NCI-H1417 treated with DMSO at 0.1 percent for 48 hours (cell line): ENCODE measurements around the gene KCNG2.

ENCODE experiments used
- DNase-seq: peaks from one replicate; lab custom pipeline; 2025; lab: John Stamatoyannopoulos, UW

The KCNG2 gene

GRCh38 chr18:79887181-79888000, 89.7 kb downstream of the KCNG2 start:
- no peak for DNase-seq

DNA sequence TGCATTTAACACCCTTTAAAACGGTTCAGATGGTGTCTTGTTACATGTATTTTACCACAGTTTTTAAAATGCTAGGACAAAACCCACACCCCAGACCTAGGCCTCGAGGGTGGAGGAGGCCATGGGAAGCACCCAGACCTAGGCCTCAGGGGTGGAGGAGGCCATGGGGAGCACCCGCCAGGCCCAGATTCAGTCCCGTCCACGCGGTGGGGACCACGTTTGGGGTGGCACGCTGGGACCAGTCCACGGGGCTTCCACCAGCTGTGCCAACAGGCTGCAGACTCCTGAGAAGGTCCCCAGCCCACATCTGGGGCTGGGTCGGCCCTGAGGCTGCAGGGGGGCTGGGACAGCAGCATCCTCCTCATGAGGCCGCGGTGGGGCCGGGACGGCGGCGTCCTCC, 90.3 kb downstream of the KCNG2 start:
- no peak for DNase-seq

- no peak for DNase-seq
Observed at GRCh38 chr18:79889569-79889968, 91.8 kb downstream of the KCNG2 start.

DNA sequence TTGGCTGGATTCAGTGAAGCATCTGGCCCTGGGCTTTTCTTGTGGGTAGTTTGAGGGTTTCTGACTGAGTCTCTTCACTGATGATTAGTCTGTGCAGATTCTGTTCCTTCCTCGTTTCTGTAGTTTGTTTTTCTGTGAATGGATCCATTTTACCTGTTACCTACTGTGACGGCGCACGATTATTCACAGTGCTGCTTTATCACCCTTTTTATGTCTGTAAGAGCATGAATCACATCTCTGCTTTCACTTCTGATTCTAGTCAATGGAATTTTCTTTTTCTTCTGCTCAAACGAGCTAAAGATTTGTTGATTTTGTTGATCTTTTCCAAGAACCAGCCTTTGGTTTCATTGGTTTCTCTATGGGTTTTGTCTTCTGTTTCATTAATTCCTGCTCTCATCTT, 92.9 kb downstream of the KCNG2 start:
- DNase-seq: no peak

DNA sequence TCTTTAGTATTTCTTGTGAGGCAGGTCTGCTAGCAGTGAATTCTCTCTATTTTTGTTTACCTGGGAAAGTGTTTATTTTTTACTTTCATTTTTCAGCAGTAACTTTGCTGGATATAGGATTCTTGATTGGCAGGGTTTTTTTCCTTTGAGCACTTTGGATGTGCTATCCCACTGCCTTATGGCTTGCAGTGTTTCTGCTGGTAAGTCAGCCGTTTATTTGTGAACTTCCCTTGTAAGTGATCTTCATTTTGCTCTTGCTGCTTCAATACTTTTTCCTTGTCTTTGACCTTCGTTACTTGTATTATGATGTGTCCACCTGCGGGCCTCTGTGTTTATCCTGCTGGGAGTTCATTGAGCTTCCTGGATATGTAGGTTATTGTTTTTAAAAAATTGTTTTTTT, 99.0 kb downstream of the KCNG2 start:
- DNase-seq: no peak

DNA sequence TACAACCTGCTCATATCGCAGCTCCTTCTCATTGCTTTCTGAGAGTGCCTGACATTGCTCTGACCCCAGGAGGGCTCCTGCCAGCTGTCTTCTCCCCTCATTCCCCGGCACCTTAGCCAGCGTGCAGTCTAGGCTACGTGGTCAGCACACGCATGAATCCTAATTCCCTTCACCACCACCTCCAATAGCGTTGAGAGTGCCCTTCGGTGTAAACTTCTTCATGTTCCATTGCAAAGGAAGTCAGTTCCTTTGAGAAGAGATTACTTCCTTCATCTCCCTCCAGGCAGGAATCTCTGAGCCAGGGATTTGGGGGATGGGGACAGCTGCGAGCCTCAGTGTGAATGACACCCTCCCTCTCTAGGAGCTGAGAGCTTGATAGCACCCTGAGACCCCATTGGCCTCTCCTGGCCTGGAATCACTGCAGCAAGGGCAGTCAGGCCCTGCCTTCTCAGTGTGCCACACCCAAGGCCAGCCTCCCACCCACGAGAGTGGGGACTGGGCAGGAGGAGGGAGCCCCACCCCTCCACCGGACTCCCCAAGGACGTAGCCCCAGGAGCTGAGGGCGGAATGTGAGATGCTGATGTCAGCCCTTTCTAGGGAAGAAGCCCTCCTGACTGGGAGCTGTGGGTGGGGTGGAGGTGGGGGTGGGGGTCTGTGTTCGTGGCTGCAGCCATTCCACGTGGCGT, 100.3 kb downstream of the KCNG2 start:
- DNase-seq: no peak

- no peak for DNase-seq
Observed at GRCh38 chr18:79898952-79899608, 101.3 kb downstream of the KCNG2 start.

DNA sequence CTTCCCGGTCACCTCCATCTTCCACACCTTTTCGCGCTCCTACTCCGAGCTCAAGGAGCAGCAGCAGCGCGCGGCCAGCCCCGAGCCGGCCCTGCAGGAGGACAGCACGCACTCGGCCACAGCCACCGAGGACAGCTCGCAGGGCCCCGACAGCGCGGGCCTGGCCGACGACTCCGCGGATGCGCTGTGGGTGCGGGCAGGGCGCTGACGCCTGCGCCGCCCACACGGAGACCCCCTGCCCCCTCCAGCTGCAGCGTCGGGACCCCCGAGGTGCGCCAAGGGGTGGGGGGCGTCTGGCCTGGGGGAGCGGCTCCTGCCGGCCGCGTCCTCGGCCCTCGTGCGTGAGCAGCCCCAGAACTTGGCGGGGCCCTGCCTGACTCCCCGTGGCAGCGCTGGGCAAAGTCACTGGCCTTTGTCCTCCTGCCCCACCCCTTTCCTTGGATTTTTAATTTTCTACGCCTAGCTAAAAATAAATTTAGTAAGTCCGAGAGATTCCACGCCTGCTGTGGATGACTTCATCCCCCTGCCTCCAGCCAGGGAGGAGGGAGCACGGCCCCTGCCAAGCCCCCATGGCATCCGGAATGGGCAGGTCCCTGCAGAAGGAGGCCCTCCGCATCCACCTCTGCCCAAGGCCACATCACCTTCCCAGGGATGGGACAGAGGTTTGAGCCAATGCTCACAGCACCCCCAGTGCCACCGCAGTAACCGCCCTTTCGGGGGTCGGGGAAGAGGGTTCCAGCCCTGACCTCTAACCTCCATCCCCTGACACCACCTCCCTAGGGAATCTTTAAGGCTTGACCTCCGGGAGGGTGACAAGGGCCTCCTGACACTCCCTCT, 102.1 kb downstream of the KCNG2 start:
- DNase-seq: no peak

GRCh38 chr18:79900610-79901570, 103.2 kb downstream of the KCNG2 start:
- no peak for DNase-seq

DNA sequence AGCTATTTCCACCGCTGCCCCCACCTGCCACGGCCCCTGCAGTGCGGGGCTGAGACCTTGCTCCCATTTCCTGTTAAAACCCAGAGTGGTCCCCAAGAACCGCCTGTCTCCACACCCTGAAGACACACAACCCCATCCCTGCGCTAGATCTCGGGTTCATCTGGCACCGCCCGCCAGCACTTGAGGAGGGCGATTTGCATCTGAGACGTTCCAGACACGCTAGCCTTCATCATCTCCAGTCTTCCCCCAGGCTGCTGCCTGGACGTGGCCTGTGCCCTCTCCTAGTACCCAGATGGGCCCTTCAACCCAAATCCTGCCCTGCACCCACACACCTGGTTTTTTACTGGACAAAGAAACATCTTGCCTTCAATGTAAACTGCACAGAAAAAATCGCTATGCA, 103.9 kb downstream of the KCNG2 start:
- DNase-seq: no peak

DNA sequence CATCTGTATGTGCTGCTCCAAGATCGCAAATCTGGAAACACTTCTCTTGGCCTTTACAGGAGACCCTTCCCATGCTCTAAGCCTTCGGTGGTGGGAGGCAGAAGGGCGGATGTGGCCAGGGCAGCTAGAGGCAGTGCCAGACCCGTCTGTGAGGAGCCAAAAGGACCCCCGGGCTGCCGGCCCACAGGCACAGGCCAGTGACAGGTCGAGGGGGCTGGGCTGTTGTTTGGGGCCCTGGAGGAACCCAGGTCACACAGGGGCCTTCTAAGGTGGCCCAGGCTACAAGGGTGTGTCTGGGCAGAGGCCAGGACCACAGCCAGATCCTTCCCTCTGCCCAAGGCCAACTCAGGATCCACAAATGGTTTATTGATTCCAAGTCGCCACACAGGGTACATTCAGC, 104.3 kb downstream of the KCNG2 start:
- no peak for DNase-seq

GRCh38 chr18:79902640-79903039, 104.9 kb downstream of the KCNG2 start:
- DNase-seq: no peak

DNA sequence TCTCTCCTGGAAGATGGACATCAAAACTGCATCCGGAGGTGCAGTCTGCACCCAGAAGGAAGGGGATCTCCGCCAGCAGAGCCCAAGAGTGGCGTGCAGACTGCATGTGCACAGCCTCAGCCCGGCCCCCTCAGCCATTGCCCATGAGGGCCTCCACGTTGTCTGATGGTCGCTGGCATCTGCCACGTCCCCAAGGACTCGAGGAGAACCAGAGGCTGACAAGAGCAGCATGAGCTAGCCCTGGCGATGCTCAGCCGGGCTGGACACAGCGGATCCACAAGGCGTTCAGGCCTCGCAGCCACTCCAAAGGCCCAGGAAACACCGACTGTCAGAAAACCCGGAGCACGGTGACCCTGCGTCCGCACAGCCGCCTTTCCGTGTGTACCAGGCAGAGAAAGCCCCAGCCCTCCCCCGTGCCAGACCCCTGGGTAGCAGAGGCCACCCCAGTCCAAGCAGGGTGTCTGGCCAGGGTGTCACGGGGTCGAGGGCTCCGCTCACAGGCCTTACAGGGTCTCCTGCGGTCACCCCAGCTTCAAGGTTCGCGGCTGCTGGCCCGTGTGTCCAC, 105.4 kb downstream of the KCNG2 start:
- DNase-seq: no peak

- DNase-seq: no peak
Observed at GRCh38 chr18:79903787-79904356, 106.1 kb downstream of the KCNG2 start.

GRCh38 chr18:79904357-79905147, 106.8 kb downstream of the KCNG2 start:
- DNase-seq: peak; percentile 2

- DNase-seq: no peak
Observed at GRCh38 chr18:79905389-79905911, 107.7 kb downstream of the KCNG2 start.

- no peak for DNase-seq
Observed at GRCh38 chr18:79905993-79906392, 108.3 kb downstream of the KCNG2 start.

DNA sequence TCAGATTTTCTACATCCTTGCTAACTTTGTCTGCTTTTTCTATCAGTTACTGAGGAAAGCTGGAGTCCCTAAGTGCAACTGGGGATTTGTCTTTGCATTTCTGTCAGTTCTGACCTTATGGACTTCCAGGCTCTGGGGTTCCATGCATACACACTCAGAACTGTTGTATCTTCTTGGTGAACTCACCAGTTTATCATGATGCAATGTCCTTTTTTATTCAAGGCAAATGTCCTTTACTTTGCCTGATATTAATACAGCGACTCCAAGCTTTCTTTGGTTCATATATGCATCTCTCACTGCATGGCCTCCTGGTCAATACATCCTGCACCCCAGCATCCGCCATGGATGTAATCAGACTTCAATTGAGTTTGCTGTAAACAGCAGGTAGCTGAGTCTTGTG, 109.0 kb downstream of the KCNG2 start:
- DNase-seq: no peak
